ENCODE data around the gene WDR17.

Gene WDR17

GRCh38 chr4:176065435-176066291 lies at the start of gene WDR17:
Gene WDR17 (plus strand): TSS chr4:176065841. CDS start chr4:176111581, 45,740 bp downstream.
- peak; percentile 82 for DNase-seq

GRCh38 chr4:176016601-176017000 lies 49.0 kb upstream of the WDR17 start:
- DNase-seq = no peak

- DNase-seq = no peak
Observed at GRCh38 chr4:176020481-176021085, 45.1 kb upstream of the WDR17 start.

- no peak for DNase-seq
Observed at GRCh38 chr4:176030391-176030790, 35.2 kb upstream of the WDR17 start.

GRCh38 chr4:176031922-176032321 lies 33.7 kb upstream of the WDR17 start:
- DNase-seq = no peak

GRCh38 chr4:176032454-176032853 lies 33.2 kb upstream of the WDR17 start:
- DNase-seq = no peak

GRCh38 chr4:176034499-176034898 lies 31.1 kb upstream of the WDR17 start:
- no peak for DNase-seq

GRCh38 chr4:176034936-176035335 lies 30.7 kb upstream of the WDR17 start:
- no peak for DNase-seq

GRCh38 chr4:176036585-176037205 lies 28.9 kb upstream of the WDR17 start:
- DNase-seq = no peak

- DNase-seq = no peak
Observed at GRCh38 chr4:176038789-176039188, 26.9 kb upstream of the WDR17 start.

- no peak for DNase-seq
Observed at GRCh38 chr4:176042195-176042594, 23.4 kb upstream of the WDR17 start.

- DNase-seq = no peak
Observed at GRCh38 chr4:176043838-176044588, 21.6 kb upstream of the WDR17 start.

- DNase-seq = no peak
Observed at GRCh38 chr4:176044589-176044951, 21.1 kb upstream of the WDR17 start.

- DNase-seq = no peak
Observed at GRCh38 chr4:176048631-176049030, 17.0 kb upstream of the WDR17 start.

- no peak for DNase-seq
Observed at GRCh38 chr4:176052744-176053143, 12.9 kb upstream of the WDR17 start.

- DNase-seq = no peak
Observed at GRCh38 chr4:176053785-176054184, 11.9 kb upstream of the WDR17 start.

GRCh38 chr4:176054942-176055341 lies 10.7 kb upstream of the WDR17 start:
- no peak for DNase-seq

GRCh38 chr4:176063718-176064117 lies 1.9 kb upstream of the WDR17 start:
- no peak for DNase-seq

GRCh38 chr4:176064539-176064938 lies 1.1 kb upstream of the WDR17 start:
- DNase-seq = no peak

- no peak for DNase-seq
Observed at GRCh38 chr4:176066757-176067156, 1.1 kb downstream of the WDR17 start.

- no peak for DNase-seq
Observed at GRCh38 chr4:176077561-176077960, 11.9 kb downstream of the WDR17 start.

GRCh38 chr4:176084769-176085168 lies 19.1 kb downstream of the WDR17 start:
- DNase-seq = no peak

- DNase-seq = no peak
Observed at GRCh38 chr4:176090115-176090514, 24.5 kb downstream of the WDR17 start.
